ENCODE data around the gene AMOT.

AMOT gene

DNA sequence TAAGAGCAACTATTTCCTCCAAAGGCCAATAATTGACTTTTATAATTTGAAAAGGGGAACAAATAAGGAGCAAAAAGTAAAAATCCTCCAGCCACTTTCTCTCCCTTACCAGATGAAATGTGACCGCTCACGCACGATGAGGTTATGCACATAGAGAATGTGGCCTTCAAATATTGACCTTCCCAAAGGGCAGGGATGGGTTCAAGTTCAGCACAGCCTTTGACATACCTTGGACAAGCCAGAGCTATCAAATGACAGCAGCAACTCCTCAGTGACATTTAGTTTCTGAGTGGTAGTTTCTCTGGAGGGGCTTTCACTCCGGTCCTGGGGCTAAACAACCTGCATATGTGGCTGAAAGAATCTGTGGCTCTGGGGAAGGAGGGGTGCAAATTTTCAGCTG is 50.7 kb downstream of the AMOT start:
- Histone ChIP-seq H3K9me3 (ENCODE audit: control insufficient read depth, insufficient read depth, low read length) (no peaks in the 10 kb centered on the region), H3K4me1 (ENCODE audit: control insufficient read depth, insufficient read depth, low read length) (no peaks in the 10 kb centered on the region), H3K36me3 (ENCODE audit: control insufficient read depth, insufficient read depth, low read length) (no peaks in the 10 kb centered on the region), H3K27me3 (ENCODE audit: control insufficient read depth, insufficient read depth, low read length) (no peaks in the 10 kb centered on the region), H3K4me3 (ENCODE audit: low read depth, low read length) (no peak overlapping the region), H3K9ac (ENCODE audit: low read depth, low read length) (no peak overlapping the region)

- H3K27me3 ChIP-seq (ENCODE audit: control insufficient read depth, insufficient read depth, low read length), result no peaks in the 10 kb centered on the region
- no peak overlapping the region for H3K4me3 ChIP-seq (ENCODE audit: low read depth, low read length)
- H3K9me3 ChIP-seq (ENCODE audit: control insufficient read depth, insufficient read depth, low read length), result no peaks in the 10 kb centered on the region
- H3K4me1 ChIP-seq (ENCODE audit: control insufficient read depth, insufficient read depth, low read length), result no peaks in the 10 kb centered on the region
- H3K36me3 ChIP-seq (ENCODE audit: control insufficient read depth, insufficient read depth, low read length), result no peaks in the 10 kb centered on the region
- no peak overlapping the region for H3K9ac ChIP-seq (ENCODE audit: low read depth, low read length)
Measured at GRCh38 chrX:112786076-112786475, 54.6 kb downstream of the AMOT start.

GRCh38 chrX:112785344-112785743 is 55.3 kb downstream of the AMOT start:
- H3K4me1 ChIP-seq (ENCODE audit: control insufficient read depth, insufficient read depth, low read length), result no peaks in the 10 kb centered on the region
- H3K9me3 ChIP-seq (ENCODE audit: control insufficient read depth, insufficient read depth, low read length), result no peaks in the 10 kb centered on the region
- H3K4me3 ChIP-seq (ENCODE audit: low read depth, low read length), result no peak overlapping the region
- no peaks in the 10 kb centered on the region for H3K36me3 ChIP-seq (ENCODE audit: control insufficient read depth, insufficient read depth, low read length)
- no peaks in the 10 kb centered on the region for H3K27me3 ChIP-seq (ENCODE audit: control insufficient read depth, insufficient read depth, low read length)
- no peak overlapping the region for H3K9ac ChIP-seq (ENCODE audit: low read depth, low read length)

DNA sequence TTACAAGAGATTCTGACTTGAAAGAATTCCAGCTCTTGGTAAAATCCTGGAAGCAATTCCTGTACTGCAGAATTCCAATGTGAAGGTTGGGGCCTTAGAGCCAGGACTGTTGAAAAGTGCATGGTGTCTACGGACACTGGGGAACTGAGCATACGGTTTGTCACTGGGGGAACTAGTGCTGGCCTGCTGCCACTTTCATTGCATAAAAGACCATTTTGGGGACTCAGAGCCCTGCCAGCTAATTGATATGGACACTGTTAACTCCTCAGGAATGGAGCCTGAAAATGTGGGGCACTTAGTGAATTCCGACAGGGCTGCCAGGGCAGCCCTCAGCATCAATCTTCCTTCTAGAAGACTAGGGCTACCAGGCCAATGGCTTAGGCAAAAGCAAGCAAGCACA is 55.9 kb downstream of the AMOT start:
- Histone ChIP-seq H3K4me3 (ENCODE audit: low read depth, low read length) (no peak overlapping the region), H3K4me1 (ENCODE audit: control insufficient read depth, insufficient read depth, low read length) (no peaks in the 10 kb centered on the region), H3K9me3 (ENCODE audit: control insufficient read depth, insufficient read depth, low read length) (no peaks in the 10 kb centered on the region), H3K9ac (ENCODE audit: low read depth, low read length) (no peak overlapping the region), H3K27me3 (ENCODE audit: control insufficient read depth, insufficient read depth, low read length) (no peaks in the 10 kb centered on the region), H3K36me3 (ENCODE audit: control insufficient read depth, insufficient read depth, low read length) (no peaks in the 10 kb centered on the region)

- Histone ChIP-seq H3K36me3 (ENCODE audit: control insufficient read depth, insufficient read depth, low read length) (no peaks in the 10 kb centered on the region), H3K27me3 (ENCODE audit: control insufficient read depth, insufficient read depth, low read length) (no peaks in the 10 kb centered on the region), H3K4me1 (ENCODE audit: control insufficient read depth, insufficient read depth, low read length) (no peaks in the 10 kb centered on the region), H3K9me3 (ENCODE audit: control insufficient read depth, insufficient read depth, low read length) (no peaks in the 10 kb centered on the region), H3K9ac (ENCODE audit: low read depth, low read length) (no peak overlapping the region), H3K4me3 (ENCODE audit: low read depth, low read length) (no peak overlapping the region)
Measured at GRCh38 chrX:112779139-112779538, 61.5 kb downstream of the AMOT start.

DNA sequence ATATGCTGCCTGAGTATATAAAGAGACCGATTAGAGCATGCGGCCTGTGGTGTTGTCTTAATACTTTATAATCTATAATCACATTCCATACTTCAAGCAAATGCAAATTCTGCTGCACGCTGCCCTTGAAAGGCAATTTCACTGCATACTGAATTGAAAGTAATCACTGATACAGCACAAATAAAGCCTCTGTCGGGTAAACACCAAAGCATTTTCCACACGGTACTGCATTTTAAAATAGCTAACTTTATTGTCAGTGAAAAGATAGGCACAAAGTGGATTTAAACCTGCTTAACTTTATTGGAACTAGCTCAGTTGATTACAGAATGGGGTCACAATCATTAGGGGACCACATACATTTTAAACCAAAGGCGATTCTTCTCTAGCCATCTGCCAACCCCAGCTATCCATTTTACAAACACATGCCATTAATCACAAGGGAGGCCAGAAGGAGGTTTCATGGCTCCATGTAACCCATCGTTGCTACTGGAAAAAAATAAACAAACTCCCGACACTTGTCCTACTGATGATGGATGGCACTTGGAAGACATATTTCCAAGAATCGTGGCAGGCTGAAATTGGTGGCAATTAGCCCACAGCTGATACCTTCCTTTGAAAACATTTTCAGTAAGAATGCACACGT is 65.9 kb downstream of the AMOT start:
- H3K36me3 ChIP-seq (ENCODE audit: control insufficient read depth, insufficient read depth, low read length), result no peaks in the 10 kb centered on the region
- no peaks in the 10 kb centered on the region for H3K4me1 ChIP-seq (ENCODE audit: control insufficient read depth, insufficient read depth, low read length)
- no peaks in the 10 kb centered on the region for H3K27me3 ChIP-seq (ENCODE audit: control insufficient read depth, insufficient read depth, low read length)
- no peak overlapping the region for H3K4me3 ChIP-seq (ENCODE audit: low read depth, low read length)
- no peaks in the 10 kb centered on the region for H3K9me3 ChIP-seq (ENCODE audit: control insufficient read depth, insufficient read depth, low read length)
- no peak overlapping the region for H3K9ac ChIP-seq (ENCODE audit: low read depth, low read length)

- no peak overlapping the region for H3K9ac ChIP-seq (ENCODE audit: low read depth, low read length)
- H3K27me3 ChIP-seq (ENCODE audit: control insufficient read depth, insufficient read depth, low read length), result no peaks in the 10 kb centered on the region
- no peak overlapping the region for H3K4me3 ChIP-seq (ENCODE audit: low read depth, low read length)
- no peaks in the 10 kb centered on the region for H3K4me1 ChIP-seq (ENCODE audit: control insufficient read depth, insufficient read depth, low read length)
- no peaks in the 10 kb centered on the region for H3K36me3 ChIP-seq (ENCODE audit: control insufficient read depth, insufficient read depth, low read length)
- H3K9me3 ChIP-seq (ENCODE audit: control insufficient read depth, insufficient read depth, low read length), result no peaks in the 10 kb centered on the region
Measured at GRCh38 chrX:112774142-112774541, 66.5 kb downstream of the AMOT start.

GRCh38 chrX:112769034-112769433 is 71.6 kb downstream of the AMOT start:
- Histone ChIP-seq H3K27me3 (ENCODE audit: control insufficient read depth, insufficient read depth, low read length) (no peaks in the 10 kb centered on the region), H3K4me3 (ENCODE audit: low read depth, low read length) (no peak overlapping the region), H3K9ac (ENCODE audit: low read depth, low read length) (no peak overlapping the region), H3K36me3 (ENCODE audit: control insufficient read depth, insufficient read depth, low read length) (no peaks in the 10 kb centered on the region), H3K4me1 (ENCODE audit: control insufficient read depth, insufficient read depth, low read length) (no peaks in the 10 kb centered on the region), H3K9me3 (ENCODE audit: control insufficient read depth, insufficient read depth, low read length) (no peaks in the 10 kb centered on the region)

DNA sequence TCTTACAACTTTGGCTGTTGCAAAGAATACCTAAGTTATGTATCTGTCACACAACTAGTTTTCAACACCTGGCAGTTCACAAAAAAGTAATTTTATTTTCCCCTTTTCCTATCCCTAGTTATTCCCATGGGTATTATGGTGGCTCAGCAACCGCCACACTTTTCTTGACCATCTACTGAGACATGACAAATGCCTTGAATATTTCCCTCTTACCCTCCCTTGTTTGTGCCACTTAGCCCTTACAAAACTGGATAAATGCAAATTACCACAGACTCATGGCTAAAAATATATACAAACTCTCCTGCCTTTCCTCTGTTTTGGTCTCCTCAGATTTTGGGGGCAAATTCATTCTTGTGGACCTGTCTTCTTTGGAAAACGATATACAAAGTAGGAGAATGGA is 72.1 kb downstream of the AMOT start:
- H3K9me3 ChIP-seq (ENCODE audit: control insufficient read depth, insufficient read depth, low read length), result no peaks in the 10 kb centered on the region
- no peaks in the 10 kb centered on the region for H3K27me3 ChIP-seq (ENCODE audit: control insufficient read depth, insufficient read depth, low read length)
- no peak overlapping the region for H3K9ac ChIP-seq (ENCODE audit: low read depth, low read length)
- no peaks in the 10 kb centered on the region for H3K36me3 ChIP-seq (ENCODE audit: control insufficient read depth, insufficient read depth, low read length)
- no peaks in the 10 kb centered on the region for H3K4me1 ChIP-seq (ENCODE audit: control insufficient read depth, insufficient read depth, low read length)
- H3K4me3 ChIP-seq (ENCODE audit: low read depth, low read length), result no peak overlapping the region

DNA sequence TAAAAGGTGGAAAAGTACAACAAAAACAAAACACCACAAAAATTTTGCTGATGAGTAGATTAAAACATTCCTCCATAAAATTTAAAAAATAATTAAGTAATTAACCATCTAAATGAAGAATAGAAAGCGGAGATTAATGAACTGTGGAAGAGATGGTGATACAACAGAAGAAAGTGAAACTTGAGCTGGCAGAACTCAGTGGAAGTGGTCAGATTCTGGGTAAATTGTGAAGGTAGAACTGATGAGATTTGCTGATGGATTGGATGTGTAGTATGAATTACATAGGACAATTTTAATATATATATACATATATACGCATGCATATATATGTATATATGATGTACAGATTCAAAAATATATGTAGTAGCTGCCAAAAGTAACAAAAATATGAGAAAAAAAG is 73.9 kb downstream of the AMOT start:
- Histone ChIP-seq H3K27me3 (ENCODE audit: control insufficient read depth, insufficient read depth, low read length) (no peaks in the 10 kb centered on the region), H3K36me3 (ENCODE audit: control insufficient read depth, insufficient read depth, low read length) (no peaks in the 10 kb centered on the region), H3K4me1 (ENCODE audit: control insufficient read depth, insufficient read depth, low read length) (no peaks in the 10 kb centered on the region), H3K4me3 (ENCODE audit: low read depth, low read length) (no peak overlapping the region), H3K9ac (ENCODE audit: low read depth, low read length) (no peak overlapping the region), H3K9me3 (ENCODE audit: control insufficient read depth, insufficient read depth, low read length) (no peaks in the 10 kb centered on the region)

DNA sequence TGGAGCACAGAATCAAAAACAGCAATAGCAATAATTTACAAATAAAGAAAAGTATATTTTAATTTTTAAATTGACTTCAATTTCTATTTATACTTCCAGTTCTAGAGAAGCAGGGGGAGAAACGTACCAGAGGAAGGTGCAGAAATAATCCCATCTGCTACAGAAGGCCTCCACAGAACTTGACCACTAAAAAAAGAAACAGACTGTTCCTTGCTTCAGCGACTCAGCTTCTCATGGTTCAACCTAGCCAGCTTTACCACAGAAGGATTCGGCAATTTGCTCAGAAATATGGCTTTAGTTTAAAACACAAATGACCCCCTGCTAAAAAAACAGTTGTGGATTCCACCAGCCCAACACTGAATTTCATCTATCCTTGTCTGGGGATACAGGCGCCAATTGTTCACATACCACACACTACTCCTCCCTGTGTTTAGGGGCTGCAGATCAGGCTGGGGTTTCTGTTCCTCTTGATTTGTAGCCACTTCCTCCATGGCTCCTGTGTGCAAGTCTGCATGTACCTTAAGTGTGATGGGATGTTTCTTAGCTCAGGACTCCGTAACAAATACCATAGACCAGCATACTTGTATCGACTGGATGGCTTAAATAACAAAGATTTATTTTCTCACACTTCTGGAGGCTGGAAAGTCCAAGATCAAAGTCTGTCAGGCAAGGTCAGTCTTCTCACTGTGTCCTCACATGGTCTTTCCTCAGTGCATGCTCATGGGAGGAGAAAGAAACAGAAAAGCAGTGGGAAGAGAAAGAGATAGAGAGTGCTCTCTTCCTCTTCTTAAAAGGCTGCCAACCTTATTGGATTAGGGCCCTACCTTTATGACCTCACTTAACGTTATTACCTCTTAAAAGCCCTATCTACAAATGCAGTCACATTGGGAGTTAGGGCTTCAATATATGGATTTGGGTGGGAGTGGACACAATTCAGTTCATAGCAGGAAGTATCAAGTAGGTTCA is 79.1 kb downstream of the AMOT start:
- no peak overlapping the region for H3K4me3 ChIP-seq (ENCODE audit: low read depth, low read length)
- no peak overlapping the region for H3K9ac ChIP-seq (ENCODE audit: low read depth, low read length)
- H3K27me3 ChIP-seq (ENCODE audit: control insufficient read depth, insufficient read depth, low read length), result no peaks in the 10 kb centered on the region
- no peaks in the 10 kb centered on the region for H3K4me1 ChIP-seq (ENCODE audit: control insufficient read depth, insufficient read depth, low read length)
- H3K36me3 ChIP-seq (ENCODE audit: control insufficient read depth, insufficient read depth, low read length), result no peaks in the 10 kb centered on the region
- no peaks in the 10 kb centered on the region for H3K9me3 ChIP-seq (ENCODE audit: control insufficient read depth, insufficient read depth, low read length)

GRCh38 chrX:112760697-112761096 is 79.9 kb downstream of the AMOT start:
- Histone ChIP-seq H3K4me1 (ENCODE audit: control insufficient read depth, insufficient read depth, low read length) (no peaks in the 10 kb centered on the region), H3K4me3 (ENCODE audit: low read depth, low read length) (no peak overlapping the region), H3K27me3 (ENCODE audit: control insufficient read depth, insufficient read depth, low read length) (no peaks in the 10 kb centered on the region), H3K9ac (ENCODE audit: low read depth, low read length) (no peak overlapping the region), H3K36me3 (ENCODE audit: control insufficient read depth, insufficient read depth, low read length) (no peaks in the 10 kb centered on the region), H3K9me3 (ENCODE audit: control insufficient read depth, insufficient read depth, low read length) (no peaks in the 10 kb centered on the region)

Data from iPS-15b (cell line).